Mucosa of descending colon (tissue), 3 donors: Measurements from ENCODE around the gene ACTN2. TPM values are rescaled to one million over a fixed set of nuclear protein-coding genes. Genes with fewer than 3 reads are reported as not detected.

ENCODE experiments used
- ATAC-seq: fragments of 200-7000 bp; cut with Tn5 transposase; one replicate; pipeline ENCODE4 v1.9.1; 2020; ENCODE audit warnings: mild to moderate bottlenecking, moderate library complexity
- DNase-seq, 3 donors: peaks; one replicate each; pipeline ENCODE4 v3.0.0-alpha.2; 2020
- H3K36me3 ChIP-seq: fragments of 200-600 bp; one replicate; pipeline ENCODE4 v1.8.0; 2021; ENCODE audit warnings: low read depth, mild to moderate bottlenecking
- H3K4me1 ChIP-seq: fragments of 200-600 bp; one replicate; pipeline ENCODE4 v1.8.0; 2021; ENCODE audit warnings: low read depth, mild to moderate bottlenecking
- H3K4me3 ChIP-seq: fragments of 200-600 bp; one replicate; pipeline ENCODE4 v1.8.0; 2021; ENCODE audit warnings: mild to moderate bottlenecking
- H3K9me3 ChIP-seq: fragments of 200-600 bp; one replicate; pipeline ENCODE4 v1.8.0; 2021; ENCODE audit warnings: mild to moderate bottlenecking
- intact Hi-C, 2 donors: fragments of 100-400 bp; cut with DNase I in 1 of 2; cut with micrococcal nuclease in 1 of 2; formaldehyde crosslinking; loops; one replicate each; pipeline versions ENCODE4 v1.11.0 to v1.11.1; 2022; cut with DNase I, micrococcal nuclease
- total RNA-seq, 3 donors: library from RNA; stranded (reverse); fragmentation: NEBNext Ultra II Directional in 2 of 3; extraction: Animal tissue kit (Norgen Biotek cat#: 25700) in 2 of 3; gene quantifications; one replicate each; pipeline versions ENCODE4 v1.2.1 to v1.2.4, GENCODE V29; 2021 to 2023
- TF ChIP-seq, protein P1 (sequence below): fragments of 200-600 bp; IDR thresholded peaks from one replicate; pipeline ENCODE4 v1.8.0; 2022; ENCODE audit warnings: antibody characterized with exemption, mild to moderate bottlenecking
- donor health status: DM: no; HTN: no; CAD: no; lungs with moderate emphysema.
- donor health status: DM: no; HTN: no; CAD: no.
- donor health status: DM: no; HTN: yes; CAD: no.

ACTN2 gene
- total RNA-seq, 3 donors from 2014 or later: 0.35 to 1.3 (median 0.60) TPM

DNA sequence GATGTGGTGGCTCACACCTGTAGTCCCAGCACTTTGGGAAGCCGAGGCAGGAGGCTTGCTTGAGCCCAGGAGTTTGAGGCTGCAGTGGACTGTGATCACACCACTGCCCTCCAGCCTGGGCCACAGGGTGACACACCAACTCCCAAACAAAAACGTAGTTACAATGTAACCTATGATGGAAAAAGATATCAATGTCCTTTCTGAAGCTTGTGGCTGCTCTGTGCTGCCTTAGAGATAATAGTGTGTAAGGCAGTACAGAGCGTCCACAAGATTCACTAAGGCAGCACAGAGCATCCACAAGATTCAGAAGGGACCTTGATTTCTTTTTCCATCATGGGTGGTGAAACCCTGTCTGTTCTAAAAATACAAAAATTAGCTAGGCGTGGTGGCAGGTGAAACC, 42.5 kb downstream of the ACTN2 start:
- no peaks in the 10 kb centered on the region for H3K4me1 ChIP-seq
- H3K4me3 ChIP-seq: no peak overlapping the region
- TF ChIP-seq, protein P1, sequence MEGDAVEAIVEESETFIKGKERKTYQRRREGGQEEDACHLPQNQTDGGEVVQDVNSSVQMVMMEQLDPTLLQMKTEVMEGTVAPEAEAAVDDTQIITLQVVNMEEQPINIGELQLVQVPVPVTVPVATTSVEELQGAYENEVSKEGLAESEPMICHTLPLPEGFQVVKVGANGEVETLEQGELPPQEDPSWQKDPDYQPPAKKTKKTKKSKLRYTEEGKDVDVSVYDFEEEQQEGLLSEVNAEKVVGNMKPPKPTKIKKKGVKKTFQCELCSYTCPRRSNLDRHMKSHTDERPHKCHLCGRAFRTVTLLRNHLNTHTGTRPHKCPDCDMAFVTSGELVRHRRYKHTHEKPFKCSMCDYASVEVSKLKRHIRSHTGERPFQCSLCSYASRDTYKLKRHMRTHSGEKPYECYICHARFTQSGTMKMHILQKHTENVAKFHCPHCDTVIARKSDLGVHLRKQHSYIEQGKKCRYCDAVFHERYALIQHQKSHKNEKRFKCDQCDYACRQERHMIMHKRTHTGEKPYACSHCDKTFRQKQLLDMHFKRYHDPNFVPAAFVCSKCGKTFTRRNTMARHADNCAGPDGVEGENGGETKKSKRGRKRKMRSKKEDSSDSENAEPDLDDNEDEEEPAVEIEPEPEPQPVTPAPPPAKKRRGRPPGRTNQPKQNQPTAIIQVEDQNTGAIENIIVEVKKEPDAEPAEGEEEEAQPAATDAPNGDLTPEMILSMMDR: no peak
- H3K36me3 ChIP-seq: no peaks in the 10 kb centered on the region
- H3K9me3 ChIP-seq: no peaks in the 10 kb centered on the region
- DNase-seq: no peak
- no peak for ATAC-seq
- intact Hi-C loops: no loop called here

DNA sequence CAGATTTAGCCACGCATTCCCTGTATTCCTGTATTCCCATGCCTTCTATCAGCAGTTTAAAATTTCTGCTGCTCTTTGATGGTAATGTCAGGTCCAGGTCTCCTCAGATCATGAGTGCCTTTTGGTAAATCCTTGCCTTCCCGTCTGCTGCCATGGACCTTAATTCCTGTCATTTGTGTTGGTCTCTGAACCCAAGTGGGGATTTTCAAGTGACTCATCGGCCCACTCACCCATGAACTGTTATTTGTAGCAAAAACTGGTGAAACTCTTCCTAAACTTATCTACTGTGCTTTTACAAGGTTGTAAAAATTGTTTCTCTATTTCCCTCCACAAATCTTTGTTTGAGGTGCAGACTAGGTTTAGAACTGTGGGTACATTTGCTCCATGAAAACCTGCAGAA, 47.4 kb downstream of the ACTN2 start:
- intact Hi-C loops: no loop called here
- H3K36me3 ChIP-seq: no peaks in the 10 kb centered on the region
- TF ChIP-seq, protein P1: no peak
- no peak for DNase-seq
- no peak for ATAC-seq
- H3K9me3 ChIP-seq: no peaks in the 10 kb centered on the region
- H3K4me3 ChIP-seq: no peak overlapping the region
- no peaks in the 10 kb centered on the region for H3K4me1 ChIP-seq

- no peaks in the 10 kb centered on the region for H3K9me3 ChIP-seq
- intact Hi-C loops: no loop called here
- no peak overlapping the region for H3K4me3 ChIP-seq
- TF ChIP-seq, protein P1: no peak
- no peaks in the 10 kb centered on the region for H3K4me1 ChIP-seq
- H3K36me3 ChIP-seq: no peaks in the 10 kb centered on the region
- ATAC-seq: no peak
- DNase-seq: no peak
Observed at GRCh38 chr1:236734141-236734765, 48.0 kb downstream of the ACTN2 start.

- DNase-seq (no peak), ATAC-seq (no peak)
- Histone ChIP-seq H3K9me3 (no peaks in the 10 kb centered on the region), H3K4me1 (no peaks in the 10 kb centered on the region), H3K36me3 (no peaks in the 10 kb centered on the region), H3K4me3 (no peak overlapping the region)
- TF ChIP-seq, protein P1: no peak
- intact Hi-C loops: no loop called here
Observed at GRCh38 chr1:236736761-236737160, 50.5 kb downstream of the ACTN2 start.

DNA sequence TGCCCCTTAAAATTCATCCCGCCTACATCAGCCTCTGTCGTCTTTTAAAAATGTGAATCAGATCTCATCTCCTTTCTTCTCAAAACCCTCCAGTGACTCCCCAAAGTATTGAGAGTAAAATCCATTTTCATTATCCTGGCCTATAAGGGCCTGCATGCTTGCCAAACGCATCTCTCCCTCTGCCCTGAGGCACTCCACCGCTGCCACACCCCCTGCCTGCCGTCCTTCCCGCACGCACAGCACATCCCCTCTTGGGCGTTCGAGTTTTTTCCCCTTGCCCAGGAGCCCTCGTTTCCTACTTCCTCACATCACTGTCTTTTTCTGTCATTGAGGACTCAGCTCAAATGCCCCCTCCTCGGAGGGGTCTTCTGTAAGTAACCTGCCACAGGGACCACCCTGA, 55.5 kb downstream of the ACTN2 start:
- TF ChIP-seq, protein P1: no peak
- intact Hi-C loops: no loop called here
- Histone ChIP-seq H3K4me3 (no peak overlapping the region), H3K4me1 (no peaks in the 10 kb centered on the region), H3K9me3 (no peaks in the 10 kb centered on the region), H3K36me3 (no peaks in the 10 kb centered on the region)
- ATAC-seq (no peak), DNase-seq (no peak)
